HG03025 (cell line): ENCODE results near the gene TTC28.
"Not testable (repeated sequence)": the region's sequence is repeated elsewhere in the genome, so short reads cannot be mapped to it uniquely, and the experiment has no call there.

Experiments used
- ATAC-seq: cut with Tn5 transposase; IDR thresholded peaks from one replicate; pipeline ENCODE4 v1.9.1; 2021; ENCODE audit warnings: mild to moderate bottlenecking, moderate library complexity; ENCODE audit not compliant: unreplicated experiment, low FRiP score

Gene TTC28

DNA sequence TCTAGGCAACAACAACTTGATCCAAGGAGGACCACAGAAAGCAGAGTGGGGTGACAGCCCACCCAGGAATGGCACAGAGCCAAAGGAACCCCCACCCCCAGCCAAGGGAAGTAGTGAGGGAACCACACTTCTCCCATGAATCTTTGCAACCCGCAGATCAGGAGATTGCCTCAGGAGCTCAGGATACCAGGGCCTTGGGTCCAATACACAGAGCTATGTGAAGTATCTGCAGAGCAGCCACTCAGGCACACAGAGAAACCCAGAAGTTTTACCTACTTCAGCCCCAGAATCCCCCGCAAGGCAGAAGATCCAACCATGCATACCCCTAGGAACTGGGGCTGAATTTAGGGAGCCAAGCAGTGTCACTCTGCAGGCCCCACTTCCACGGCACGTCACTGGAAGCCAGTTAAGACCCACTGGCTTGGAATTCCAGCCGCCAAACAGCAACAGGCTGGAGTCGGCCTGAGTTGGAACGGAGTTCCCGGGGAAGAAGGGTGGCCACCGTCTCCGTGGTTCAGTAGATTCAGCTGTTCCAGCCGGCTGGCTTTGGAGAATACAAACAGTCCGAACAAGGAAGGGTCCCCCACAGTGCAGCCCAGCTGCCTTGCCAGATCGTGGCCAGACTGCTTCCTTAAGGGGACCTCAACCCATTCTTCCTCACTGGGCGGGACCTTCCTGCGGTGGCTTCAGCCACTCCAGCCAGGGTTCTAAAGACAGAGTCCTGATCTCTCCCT lies 174.1 kb downstream of the TTC28 start:
- no peak for ATAC-seq

DNA sequence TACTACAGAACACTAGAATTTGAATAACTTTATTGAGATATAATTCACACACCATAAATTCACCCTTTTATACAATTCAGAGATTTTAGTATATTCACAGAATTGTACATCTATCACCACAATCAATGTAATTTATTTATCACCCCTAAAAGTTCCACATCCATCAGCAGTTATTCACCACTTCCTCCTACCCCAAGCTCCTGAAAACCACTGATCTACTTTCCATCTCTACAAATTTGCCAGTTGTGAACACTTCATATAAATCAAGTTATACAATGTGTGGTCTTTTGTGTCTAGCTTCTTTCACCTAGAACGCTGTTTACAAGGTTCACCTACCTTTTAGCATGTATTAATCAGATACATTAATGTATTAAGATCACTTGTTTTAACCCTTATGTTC lies 179.6 kb downstream of the TTC28 start:
- ATAC-seq: no peak

DNA sequence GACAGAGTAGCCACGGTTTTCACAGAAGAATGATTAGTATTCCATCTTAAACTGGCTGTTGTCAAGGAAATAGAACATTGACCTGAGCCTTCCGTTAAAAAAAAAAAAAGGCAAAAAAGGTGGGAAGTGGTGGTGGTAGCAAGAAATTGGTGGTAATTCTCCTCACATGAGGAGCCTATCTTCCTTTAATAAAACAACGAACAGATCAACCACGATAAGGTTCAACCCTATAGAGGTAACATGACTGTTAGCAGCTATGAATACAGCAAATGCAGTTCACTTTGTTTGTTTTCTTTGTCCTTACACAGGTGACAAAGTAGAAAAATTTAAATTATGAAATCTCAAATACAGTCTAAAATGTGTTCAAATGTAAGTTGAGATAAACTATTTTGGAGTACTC lies 181.6 kb downstream of the TTC28 start:
- ATAC-seq: no peak

DNA sequence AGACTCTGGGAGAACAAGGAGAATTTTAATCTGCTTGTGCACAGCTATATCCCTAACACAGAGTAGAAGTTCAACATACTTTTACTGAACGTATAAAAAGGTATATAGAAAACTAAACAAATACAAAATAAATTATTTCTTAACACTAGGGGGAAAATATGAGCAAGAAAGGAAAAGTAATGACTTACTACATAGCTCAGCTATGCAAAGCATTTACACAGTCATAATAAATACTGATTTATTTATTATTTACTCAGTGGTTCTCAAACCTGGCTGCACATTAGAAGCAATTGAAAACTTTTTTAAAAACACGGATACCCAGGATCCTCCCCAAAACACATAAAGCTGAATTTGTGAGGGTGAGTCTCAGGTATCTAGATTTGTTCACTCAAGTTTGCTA lies 182.5 kb downstream of the TTC28 start:
- no peak for ATAC-seq

DNA sequence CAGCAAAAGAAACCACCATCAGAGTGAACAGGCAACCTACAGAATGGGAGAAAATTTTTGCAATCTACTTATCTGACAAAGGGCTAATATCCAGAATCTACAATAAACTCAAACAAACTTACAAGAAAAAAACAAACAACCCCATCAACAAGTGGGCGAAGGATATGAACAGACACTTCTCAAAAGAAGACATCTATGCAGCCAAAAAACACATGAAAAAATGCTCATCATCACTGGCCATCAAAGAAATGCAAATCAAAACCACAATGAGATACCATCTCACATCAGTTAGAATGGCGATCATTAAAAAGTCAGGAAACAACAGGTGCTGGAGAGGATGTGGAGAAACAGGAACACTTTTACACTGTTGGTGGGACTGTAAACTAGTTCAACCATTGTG lies 188.4 kb downstream of the TTC28 start:
- ATAC-seq: not testable (repeated sequence)

DNA sequence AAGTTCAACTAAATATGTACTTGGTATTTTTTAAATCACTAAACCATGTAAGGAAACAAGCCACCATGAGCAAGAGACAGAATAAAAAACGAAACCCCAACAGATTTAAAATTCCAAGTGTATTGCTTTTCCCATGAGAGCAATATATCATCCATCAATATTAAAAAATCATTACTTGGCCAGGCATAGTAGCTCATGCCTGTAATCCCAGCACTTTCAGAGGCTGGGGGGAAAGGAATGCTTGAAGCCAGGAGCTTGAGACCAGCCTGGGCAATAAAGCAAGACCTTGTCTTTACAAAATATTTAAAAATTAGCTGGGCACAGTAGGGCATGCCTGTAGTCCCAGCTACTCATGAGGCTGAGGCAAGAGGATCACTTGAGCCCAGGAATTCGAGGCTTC lies 190.8 kb downstream of the TTC28 start:
- ATAC-seq: no peak

DNA sequence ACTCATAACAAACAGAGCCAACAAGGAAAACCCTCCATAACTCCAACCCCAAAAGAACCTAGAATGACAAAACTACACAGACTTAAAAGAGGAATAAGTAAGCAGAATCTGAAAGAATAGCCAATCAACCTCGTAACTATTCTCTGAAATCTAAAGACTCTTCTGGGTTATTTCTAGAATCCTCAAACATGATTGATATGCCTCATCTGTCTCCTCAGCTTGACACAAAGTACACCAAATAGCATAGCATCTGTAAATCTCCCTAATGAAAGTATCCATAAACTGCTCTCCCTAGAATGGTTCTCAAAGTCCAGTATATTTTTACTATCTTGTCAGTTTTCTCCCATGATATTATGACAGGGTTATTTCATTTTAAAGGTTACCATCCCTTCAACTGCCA lies 195.0 kb downstream of the TTC28 start:
- no peak for ATAC-seq

DNA sequence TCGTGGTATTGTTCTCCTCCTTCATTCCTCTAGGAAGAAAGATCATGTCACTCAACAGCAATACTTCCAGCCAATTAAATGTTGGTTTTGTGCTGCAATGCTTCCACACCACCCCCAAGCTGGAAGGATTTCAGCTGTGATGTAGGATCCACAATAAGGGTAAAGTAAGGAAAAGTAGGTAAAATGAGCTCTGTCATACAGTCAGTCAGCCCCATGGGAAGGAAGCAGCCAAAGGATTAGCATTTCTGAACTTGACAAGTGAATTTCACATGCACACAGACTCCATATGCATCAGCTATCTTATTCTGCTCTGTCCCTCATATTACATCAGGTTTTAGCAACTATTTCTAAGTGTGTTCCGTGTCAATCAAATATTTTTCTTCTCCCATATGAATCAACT lies 197.9 kb downstream of the TTC28 start:
- ATAC-seq: no peak

DNA sequence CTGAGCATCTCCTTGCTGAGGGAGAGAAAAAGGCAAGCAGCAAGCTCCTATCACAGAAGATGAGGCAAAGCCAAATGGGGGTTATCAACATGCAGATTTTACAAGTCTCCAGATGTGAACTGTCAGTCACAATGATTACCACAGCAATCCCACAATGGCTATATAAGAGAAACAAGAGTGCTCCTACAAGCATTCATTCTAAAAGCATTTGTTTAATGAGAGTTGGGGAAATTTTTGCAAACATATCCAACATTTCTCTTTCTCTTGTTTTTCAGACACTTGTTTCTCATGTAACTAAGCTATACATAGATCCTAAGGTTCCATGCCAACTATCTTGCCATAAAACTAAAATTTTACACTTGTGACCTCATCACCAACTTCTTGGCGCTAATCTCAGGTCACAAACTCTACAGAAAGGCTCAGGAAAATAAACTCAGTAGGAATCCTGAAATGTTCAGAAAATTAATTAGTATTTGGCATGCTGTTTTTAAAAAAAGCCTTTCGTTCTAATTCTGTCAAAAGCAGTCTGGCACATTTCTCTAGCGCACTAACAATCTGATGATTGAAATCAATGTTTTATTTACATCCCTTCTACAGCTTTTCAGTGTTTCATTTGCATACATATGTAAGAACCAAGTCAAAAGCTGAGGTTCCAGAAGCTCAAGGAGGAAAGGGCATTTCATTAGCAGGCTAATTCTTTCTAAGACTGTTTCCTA lies 199.5 kb downstream of the TTC28 start:
- ATAC-seq: no peak

DNA sequence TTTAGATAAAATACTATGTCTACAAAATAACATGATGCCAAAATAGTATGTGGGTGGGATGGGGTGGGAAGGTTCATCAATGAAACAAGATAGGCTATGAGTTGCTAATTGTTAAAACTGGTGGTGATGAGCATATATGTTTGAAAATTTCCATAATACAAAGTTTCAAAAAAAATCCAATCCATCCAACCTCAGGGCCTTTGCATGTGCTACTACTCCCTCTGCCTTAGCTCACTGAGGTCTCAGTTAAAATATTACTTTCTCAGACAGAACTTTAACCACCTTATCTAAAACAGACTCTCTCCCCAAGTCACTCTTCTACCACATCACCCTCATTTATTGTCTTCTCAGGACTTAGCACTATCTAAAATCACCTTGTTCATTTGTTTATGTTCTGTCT lies 201.1 kb downstream of the TTC28 start:
- no peak for ATAC-seq

DNA sequence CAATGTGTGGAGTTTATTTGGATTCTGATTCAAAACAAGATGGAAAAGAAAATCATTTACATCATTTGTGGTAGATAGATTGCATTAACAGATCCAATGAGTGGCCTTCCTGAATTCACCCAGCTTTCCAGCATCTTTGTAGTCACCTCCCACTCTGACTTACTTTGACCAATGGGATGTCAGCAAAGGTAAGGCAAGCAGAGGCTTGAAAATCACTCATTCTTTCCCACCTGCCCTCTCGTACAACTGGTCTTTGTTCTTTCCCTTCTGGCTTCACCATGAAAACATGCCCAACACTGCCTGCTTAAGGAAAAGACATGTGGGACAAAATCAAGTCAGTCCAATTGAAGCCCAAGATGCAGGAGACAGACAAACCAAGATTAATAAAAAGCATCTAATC lies 202.1 kb downstream of the TTC28 start:
- no peak for ATAC-seq

DNA sequence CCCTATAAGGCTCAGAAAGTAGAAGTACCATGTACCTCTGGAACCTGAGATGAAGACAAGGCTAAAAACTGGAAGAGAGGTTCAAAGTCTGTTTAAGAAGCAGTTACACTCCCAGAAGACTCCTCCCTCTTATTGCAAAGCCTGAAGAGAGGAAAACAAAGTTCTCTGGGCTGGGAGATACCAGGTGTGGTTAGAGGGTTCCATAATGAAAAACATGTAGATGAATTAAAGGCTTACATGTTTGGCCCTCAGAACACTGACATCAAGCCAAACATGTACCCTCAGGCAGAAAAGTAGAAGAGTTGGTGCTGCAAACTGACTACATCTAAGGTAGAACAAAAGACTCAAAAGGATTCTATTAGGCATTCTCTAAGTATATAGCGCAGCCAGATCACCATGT lies 205.3 kb downstream of the TTC28 start:
- ATAC-seq: no peak

DNA sequence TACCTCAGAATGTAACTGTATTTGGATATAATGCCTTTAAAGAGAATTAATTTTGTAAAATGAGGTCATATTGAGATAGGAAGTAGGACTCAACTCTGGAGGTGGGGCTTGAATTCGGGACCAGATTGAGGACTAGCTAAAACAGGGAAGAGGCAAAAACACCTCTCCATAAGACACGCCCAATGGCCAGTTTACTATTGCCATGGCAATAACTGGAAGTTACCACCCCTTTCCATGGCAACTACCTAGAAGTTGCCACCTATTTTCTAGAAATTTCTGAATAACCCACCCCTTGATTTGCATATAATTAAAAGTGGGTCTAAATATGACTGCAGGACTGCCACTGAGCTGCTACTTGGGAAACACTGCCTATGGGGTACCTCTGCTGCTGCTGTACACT lies 206.4 kb downstream of the TTC28 start:
- no peak for ATAC-seq

DNA sequence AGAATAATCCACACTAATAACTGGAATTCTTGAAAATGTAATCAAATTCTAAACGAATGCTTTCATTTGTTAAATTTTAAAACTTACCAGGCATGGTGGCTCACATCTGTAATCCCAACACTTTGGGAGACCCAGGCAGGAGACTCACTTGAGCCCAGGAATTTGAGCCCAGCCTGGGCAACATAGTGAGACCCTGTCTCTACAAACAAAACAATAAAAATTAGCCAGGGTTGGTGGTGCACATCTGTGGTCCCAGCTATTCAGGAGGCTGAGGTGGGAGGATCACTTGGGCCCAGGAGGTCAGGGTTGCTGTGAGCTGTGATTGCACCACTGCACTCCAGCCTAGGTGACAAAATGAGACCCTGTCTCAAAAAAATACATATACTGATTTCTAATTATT lies 212.6 kb downstream of the TTC28 start:
- ATAC-seq: not testable (repeated sequence)

DNA sequence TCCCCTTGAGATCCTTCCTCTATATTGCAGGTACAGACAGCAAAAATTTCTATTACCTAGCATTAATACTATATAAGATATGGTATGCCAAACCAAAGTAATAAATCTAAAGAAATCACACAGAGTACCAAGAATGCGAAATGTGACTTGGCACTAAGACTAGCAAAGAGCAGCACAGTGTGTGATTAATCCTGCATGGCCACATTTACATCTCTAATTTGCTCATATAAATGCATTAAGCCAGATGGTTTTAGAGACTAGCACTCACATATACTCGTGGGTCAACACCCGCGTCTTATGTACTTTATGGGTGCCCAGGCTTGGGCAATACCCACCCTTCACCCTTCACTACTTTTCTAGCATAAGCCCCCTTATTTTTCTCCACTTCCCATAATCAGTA lies 213.2 kb downstream of the TTC28 start:
- ATAC-seq: no peak

DNA sequence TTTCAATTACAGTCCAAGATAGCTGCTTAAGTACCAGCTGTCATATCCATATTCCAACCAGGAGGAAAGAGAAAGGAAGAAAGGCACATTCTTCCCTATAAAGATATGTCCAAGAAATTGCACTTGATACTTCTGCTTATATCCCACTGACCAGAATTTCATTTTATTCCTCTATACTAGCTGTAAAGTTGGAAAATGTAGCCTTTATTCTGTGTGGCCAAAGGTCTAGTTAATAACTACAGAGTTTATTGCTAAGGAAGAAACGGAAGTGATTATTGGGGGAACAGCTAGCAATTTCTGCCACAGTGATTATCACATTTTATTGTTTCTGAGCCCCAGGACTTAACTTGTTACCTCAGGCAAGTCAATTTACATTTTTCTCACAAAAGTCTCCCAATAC lies 213.8 kb downstream of the TTC28 start:
- ATAC-seq: no peak

DNA sequence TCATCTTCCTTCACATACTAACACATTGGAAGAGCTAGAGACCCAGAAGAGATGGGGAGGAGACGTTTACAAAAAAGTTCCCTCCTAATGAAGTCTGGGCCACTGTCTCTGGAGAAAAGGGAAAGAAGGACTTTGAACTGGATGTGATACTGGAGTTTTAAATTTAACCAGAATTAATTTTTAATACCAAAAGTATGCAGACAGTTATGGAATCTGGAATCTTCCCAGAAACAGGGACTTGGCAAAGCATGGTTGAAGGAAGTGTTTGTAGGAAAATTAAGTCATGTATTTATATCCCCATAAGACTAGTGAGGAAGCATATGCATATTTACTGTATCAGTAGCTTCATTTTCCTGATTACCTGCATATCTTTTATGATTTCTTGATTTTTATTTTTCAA lies 215.5 kb downstream of the TTC28 start:
- ATAC-seq: no peak

DNA sequence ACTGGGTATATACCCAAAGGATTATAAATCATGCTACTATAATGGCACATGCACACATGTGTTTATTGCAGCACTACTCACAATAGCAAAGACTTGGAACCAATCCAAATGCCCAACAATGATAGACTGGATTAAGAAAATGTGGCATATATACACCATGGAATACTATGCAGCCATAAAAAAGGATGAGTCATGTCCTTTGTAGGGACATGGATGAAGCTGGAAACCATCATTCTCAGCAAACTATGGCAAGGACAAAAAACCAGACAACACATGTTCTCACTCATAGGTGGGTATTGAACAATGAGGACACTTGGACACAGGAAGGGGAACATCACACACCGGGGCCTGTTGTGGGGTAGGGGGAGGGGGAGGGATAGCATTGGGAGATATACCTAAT lies 216.2 kb downstream of the TTC28 start:
- not testable (repeated sequence) for ATAC-seq

DNA sequence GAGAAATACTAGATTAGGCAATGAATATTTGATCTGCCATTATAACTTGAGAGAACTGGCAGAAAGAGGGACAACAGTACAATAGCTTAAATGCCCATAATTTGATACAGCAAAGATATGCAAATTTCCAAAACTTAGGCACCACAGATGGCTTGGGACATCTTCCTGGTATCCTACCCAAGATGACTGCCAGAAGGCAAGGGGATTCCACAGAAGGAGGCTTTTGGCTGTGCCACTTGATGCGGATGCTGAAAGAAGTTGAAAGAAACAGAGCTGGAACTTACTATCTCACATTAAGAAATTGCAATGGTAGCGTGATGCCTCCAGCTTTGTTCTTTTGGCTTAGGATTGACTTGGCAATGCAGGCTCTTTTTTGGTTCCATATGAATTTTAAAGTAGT lies 216.7 kb downstream of the TTC28 start:
- ATAC-seq: no peak

DNA sequence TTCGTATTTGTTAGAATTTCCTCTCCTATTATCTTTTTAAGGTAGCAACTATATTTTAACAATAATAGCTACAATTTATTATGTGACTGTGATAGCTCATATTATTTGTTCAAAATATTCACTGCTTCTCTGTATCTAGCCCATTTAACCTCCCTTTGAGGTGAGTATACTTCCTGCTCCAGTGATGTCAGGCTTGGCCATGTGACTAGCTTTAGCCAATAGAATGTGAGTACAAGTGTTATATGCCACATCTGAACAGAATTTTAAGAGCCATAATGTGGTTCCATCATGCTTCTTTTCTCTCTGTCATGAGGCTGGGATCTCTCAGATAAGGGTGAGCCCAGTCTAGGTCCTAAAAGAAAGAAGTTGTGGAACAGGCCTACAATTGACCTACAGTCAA lies 217.6 kb downstream of the TTC28 start:
- no peak for ATAC-seq

DNA sequence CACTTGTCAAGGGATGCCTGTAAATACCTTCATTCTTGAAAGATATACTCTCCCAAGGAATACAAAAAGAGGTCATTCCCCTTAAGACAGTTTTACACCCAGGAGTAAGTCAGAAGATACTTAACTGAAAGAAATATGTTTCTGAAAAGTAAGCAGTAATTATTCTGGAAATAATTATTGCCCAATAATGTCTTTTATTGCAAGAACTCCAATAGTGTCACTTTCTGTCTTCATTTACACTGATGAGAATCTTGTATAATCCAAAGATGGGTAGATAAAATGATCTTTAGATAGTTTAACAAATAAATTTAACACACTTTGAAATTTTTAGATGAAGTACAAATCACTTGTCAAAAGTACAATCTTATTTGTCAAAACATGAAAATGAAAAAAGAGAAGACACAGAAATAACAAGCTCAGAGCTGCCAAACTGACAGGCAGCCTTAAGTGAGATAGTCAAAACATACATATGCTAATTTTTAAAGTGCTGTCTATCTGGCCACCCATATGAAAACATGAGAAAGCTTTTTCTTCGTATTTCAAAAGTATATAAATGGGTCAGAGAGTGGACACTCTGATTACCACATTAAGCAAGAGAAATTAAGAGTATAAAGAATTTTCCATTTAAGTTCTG lies 225.1 kb downstream of the TTC28 start:
- ATAC-seq: no peak

DNA sequence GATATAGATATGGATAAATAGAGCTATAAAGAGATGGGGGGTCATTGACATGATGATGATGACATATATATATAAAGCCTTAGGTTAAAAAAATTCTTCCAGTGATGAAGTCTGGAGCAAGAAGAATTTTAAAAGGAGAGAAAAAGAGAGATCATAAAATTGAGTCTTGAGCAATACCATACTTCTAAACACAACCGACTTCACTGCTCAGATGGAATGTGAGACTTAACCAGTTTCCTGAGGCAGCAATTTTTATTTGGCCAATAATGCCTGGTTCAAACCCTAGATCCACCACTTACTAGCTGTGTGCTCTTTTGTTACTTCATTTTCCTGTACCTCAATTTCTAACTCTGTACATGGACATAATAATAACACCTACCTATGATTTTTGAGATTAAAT lies 229.5 kb downstream of the TTC28 start:
- ATAC-seq: no peak
